Suprapubic skin (tissue), 4 donors: ENCODE results near the gene PKM. TPM values are rescaled to one million over a fixed set of nuclear protein-coding genes. Genes with fewer than 3 reads are reported as not detected.

Experiments
- DNase-seq, 2 donors: peaks; one replicate each; pipeline ENCODE4 v3.0.0-alpha.2; 2019; ENCODE audit warnings: low spot score in 2 of 2
- H3K27ac ChIP-seq: fragments of 200-600 bp; sonication (generic); one replicate; pipeline ENCODE4 v1.5.1; 2019
- H3K27me3 ChIP-seq: fragments of 200-600 bp; sonication (generic); one replicate; pipeline ENCODE4 v1.5.1; 2019
- H3K36me3 ChIP-seq: fragments of 200-600 bp; sonication (generic); one replicate; pipeline ENCODE4 v1.5.1; 2019
- H3K4me1 ChIP-seq: fragments of 200-600 bp; sonication (generic); one replicate; pipeline ENCODE4 v1.5.1; 2019
- H3K4me3 ChIP-seq: fragments of 200-600 bp; sonication (generic); one replicate; pipeline ENCODE4 v1.5.1; 2019; ENCODE audit warnings: mild to moderate bottlenecking
- H3K9me3 ChIP-seq: fragments of 200-600 bp; sonication (generic); one replicate; pipeline ENCODE4 v1.5.1; 2019
- CTCF ChIP-seq, 2 donors: fragments of 200-600 bp in 1 of 2; fragments of 450-650 bp in 1 of 2; sonication (generic) in 1 of 2; IDR thresholded peaks; one replicate each; pipeline ENCODE4 v1.5.1; 2016 to 2019; ENCODE audit warnings: antibody characterized with exemption in 2 of 2, mild to moderate bottlenecking in 1 of 2, moderate library complexity in 1 of 2
- EP300 ChIP-seq: sonication (generic); formaldehyde crosslinking; IDR thresholded peaks from one replicate; pipeline ENCODE4 v1.6.1; 2017; ENCODE audit warnings: antibody characterized with exemption
- POLR2A ChIP-seq, 2 donors: fragments of 450-650 bp; IDR thresholded peaks; one replicate each; pipeline ENCODE4 v1.6.1; 2017; ENCODE audit warnings: antibody characterized with exemption in 2 of 2, mild to moderate bottlenecking in 2 of 2, moderate library complexity in 2 of 2
- POLR2AphosphoS5 ChIP-seq, 3 donors: sonication (generic); formaldehyde crosslinking; IDR thresholded peaks; one replicate each; pipeline ENCODE4 v1.6.1; 2017; ENCODE audit warnings: antibody characterized with exemption in 3 of 3
- WGBS: methylation state at CpG from one replicate; pipeline ENCODE4 v1.1.5; 2018; 5-methylcytosine and 5-hydroxymethylcytosine counted together
- total RNA-seq, 4 donors: library from RNA; depleted of rRNA; stranded (reverse); fragments of >200 nt; gene quantifications; one replicate each; pipeline ENCODE4 v1.1.0, GENCODE V29; 2016

Gene PKM
- total RNA-seq, 4 donors from 2014 or later: 294 to 522 (median 411) TPM

- Histone ChIP-seq H3K36me3 (no peaks in the 10 kb centered on the region), H3K27me3 (no peaks in the 10 kb centered on the region), H3K27ac (no peak overlapping the region), H3K4me1 (peaks cover 19% of the 10 kb centered on the region), H3K9me3 (no peaks in the 10 kb centered on the region), H3K4me3 (no peak overlapping the region)
- DNase-seq: no peak
- TF ChIP-seq CTCF (IDR thresholded peaks at IDR 0.05): no peak
- TF ChIP-seq EP300: no peak
- no peak for TF ChIP-seq POLR2AphosphoS5 (IDR thresholded peaks at IDR 0.05)
- no peak for TF ChIP-seq POLR2A (IDR thresholded peaks at IDR 0.05)
- WGBS: 76% methylated on average over 5 of the region's 5 CpGs
Observed at GRCh38 chr15:72153269-72154000, 77.6 kb downstream of the PKM start.

Other genes starting within 250 kb of the PKM start
- gene MYO9A, start 113.0 kb downstream of the PKM start, total RNA-seq: 10 to 100 TPM; 54.0 to 89.7 (median 61.8) TPM
- 1 to 10 TPM; 1.3 to 4.2 (median 1.9) TPM for gene SENP8, start 112.8 kb downstream of the PKM start, total RNA-seq
- gene GRAMD2A, start 33.4 kb downstream of the PKM start, total RNA-seq: 10 to 100 TPM in 2 of 4 donors, 1 to 10 TPM in 2; 3.6 to 13.1 (median 9.0) TPM
- 100 to 1,000 TPM in 1 of 4 donors, 10 to 100 TPM in 3; 63.6 to 102 (median 70.6) TPM for gene PARP6, start 41.4 kb upstream of the PKM start, total RNA-seq
- gene CELF6, start 89.0 kb upstream of the PKM start, total RNA-seq: 1 to 10 TPM in 2 of 4 donors, under 1 TPM in 2; 0.70 to 1.5 (median 0.99) TPM
- 10 to 100 TPM; 34.8 to 60.2 (median 45.8) TPM for gene HEXA, start 144.8 kb upstream of the PKM start, total RNA-seq
- not detected for gene TMEM202, start 167.1 kb upstream of the PKM start, total RNA-seq
- gene ARIH1, start 243.1 kb upstream of the PKM start, total RNA-seq: 10 to 100 TPM; 73.1 to 84.8 (median 78.0) TPM